ENCODE results near the gene TUFT1. TPM values are rescaled to one million over a fixed set of nuclear protein-coding genes. Genes with fewer than 3 reads are reported as not detected.

TUFT1 gene
- total and polyA plus RNA-seq, 2 of the 13 experiments (the other 11 are each of a cell fraction or from before 2014, with no cell fraction given): 6.4 to 7.3 TPM

GRCh38 chr1:151547119-151547899 is 7.2 kb downstream of the TUFT1 start (continued):
- peak; percentile 50; the same call in 1 of the 2 replicates for TF ChIP-seq FOXC1 (CRISPR knock-in tag; IDR thresholded peaks at IDR 0.05; ENCODE audit: borderline replicate concordance)
- TF ChIP-seq FOXA3 (CRISPR knock-in tag; IDR thresholded peaks at IDR 0.05): peak; percentile 78
- TF ChIP-seq ZNF367 (CRISPR knock-in tag; IDR thresholded peaks at IDR 0.05; ENCODE audit: borderline replicate concordance): no peak
- TF ChIP-seq, protein P1, sequence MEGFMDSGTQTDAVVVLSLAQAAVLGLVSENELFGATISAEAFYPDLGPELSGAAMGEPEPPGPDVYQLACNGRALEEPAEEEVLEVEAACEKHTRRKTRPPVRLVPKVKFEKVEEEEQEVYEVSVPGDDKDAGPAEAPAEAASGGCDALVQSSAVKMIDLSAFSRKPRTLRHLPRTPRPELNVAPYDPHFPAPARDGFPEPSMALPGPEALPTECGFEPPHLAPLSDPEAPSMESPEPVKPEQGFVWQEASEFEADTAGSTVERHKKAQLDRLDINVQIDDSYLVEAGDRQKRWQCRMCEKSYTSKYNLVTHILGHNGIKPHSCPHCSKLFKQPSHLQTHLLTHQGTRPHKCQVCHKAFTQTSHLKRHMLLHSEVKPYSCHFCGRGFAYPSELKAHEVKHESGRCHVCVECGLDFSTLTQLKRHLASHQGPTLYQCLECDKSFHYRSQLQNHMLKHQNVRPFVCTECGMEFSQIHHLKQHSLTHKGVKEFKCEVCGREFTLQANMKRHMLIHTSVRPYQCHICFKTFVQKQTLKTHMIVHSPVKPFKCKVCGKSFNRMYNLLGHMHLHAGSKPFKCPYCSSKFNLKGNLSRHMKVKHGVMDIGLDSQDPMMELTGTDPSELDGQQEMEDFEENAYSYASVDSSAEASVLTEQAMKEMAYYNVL (CRISPR knock-in tag; IDR thresholded peaks at IDR 0.05; ENCODE audit: borderline replicate concordance): peak; percentile 56; the same call in 1 of the 2 replicates
- TF ChIP-seq EP300 (IDR thresholded peaks at IDR 0.05; ENCODE audit: low read depth in 2 of 2, low read length in 2 of 2): peak in 1 of 2 experiments; percentile 64; a peak in 1 of 4 replicates
- TF ChIP-seq EP300 (CRISPR knock-in tag; IDR thresholded peaks at IDR 0.05; ENCODE audit: borderline replicate concordance): peak; percentile 76; the same call in 1 of the 2 replicates
- TF ChIP-seq PHF8 (CRISPR knock-in tag; IDR thresholded peaks at IDR 0.05): peak; percentile 26; the same call in 1 of the 2 replicates
- peak; percentile 59 for TF ChIP-seq ASH2L (IDR thresholded peaks at IDR 0.05; ENCODE audit: insufficient read length, low read depth, low read length)
- TF ChIP-seq, protein P2, sequence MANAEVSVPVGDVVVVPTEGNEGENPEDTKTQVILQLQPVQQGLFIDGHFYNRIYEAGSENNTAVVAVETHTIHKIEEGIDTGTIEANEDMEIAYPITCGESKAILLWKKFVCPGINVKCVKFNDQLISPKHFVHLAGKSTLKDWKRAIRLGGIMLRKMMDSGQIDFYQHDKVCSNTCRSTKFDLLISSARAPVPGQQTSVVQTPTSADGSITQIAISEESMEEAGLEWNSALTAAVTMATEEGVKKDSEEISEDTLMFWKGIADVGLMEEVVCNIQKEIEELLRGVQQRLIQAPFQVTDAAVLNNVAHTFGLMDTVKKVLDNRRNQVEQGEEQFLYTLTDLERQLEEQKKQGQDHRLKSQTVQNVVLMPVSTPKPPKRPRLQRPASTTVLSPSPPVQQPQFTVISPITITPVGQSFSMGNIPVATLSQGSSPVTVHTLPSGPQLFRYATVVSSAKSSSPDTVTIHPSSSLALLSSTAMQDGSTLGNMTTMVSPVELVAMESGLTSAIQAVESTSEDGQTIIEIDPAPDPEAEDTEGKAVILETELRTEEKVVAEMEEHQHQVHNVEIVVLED (CRISPR knock-in tag; IDR thresholded peaks at IDR 0.05; ENCODE audit: borderline replicate concordance): peak; percentile 56; the same call in 1 of the 2 replicates
- TF ChIP-seq KLF16 (CRISPR knock-in tag; IDR thresholded peaks at IDR 0.05): peak; percentile 54 to 84; a peak in 2 of 4 replicates
- 0 out of 2 replicates have a peak, but pooled peaks have one; percentile 47 for TF ChIP-seq MTA1 (CRISPR knock-in tag; IDR thresholded peaks at IDR 0.05; ENCODE audit: borderline replicate concordance)
- TF ChIP-seq ATF1 (CRISPR knock-in tag; IDR thresholded peaks at IDR 0.05): peak; percentile 40; the same call in 1 of the 2 replicates
- 0 out of 2 replicates have a peak, but pooled peaks have one; percentile 45 for TF ChIP-seq ZIK1 (CRISPR knock-in tag; IDR thresholded peaks at IDR 0.05; ENCODE audit: borderline replicate concordance, low read depth)
- peak; percentile 72; the same call in 1 of the 2 replicates for TF ChIP-seq ZFP1 (CRISPR knock-in tag; IDR thresholded peaks at IDR 0.05)
- TF ChIP-seq PRDM10 (CRISPR knock-in tag; IDR thresholded peaks at IDR 0.05; ENCODE audit: low read depth): peak; percentile 66; the same call in 1 of the 2 replicates
- TF ChIP-seq NR0B2 (CRISPR knock-in tag; IDR thresholded peaks at IDR 0.05): peak; percentile 65; the same call in 1 of the 2 replicates
- peak; percentile 92 for TF ChIP-seq MIXL1 (CRISPR knock-in tag; IDR thresholded peaks at IDR 0.05)
- TF ChIP-seq ZNF878 (CRISPR knock-in tag; IDR thresholded peaks at IDR 0.05): 0 out of 2 replicates have a peak, but pooled peaks have one; percentile 57
- TF ChIP-seq SMAD3 (CRISPR knock-in tag; IDR thresholded peaks at IDR 0.05): peak; percentile 51
- no peak for TF ChIP-seq TCF12 (IDR thresholded peaks at IDR 0.05)
- no peak for TF ChIP-seq TCF12 (CRISPR knock-in tag; IDR thresholded peaks at IDR 0.05)
